Right renal cortex interstitium (tissue), 3 donors: ENCODE results near the gene OR4C12. TPM values are rescaled to one million over a fixed set of nuclear protein-coding genes. Genes with fewer than 3 reads are reported as not detected.
"Not testable (repeated sequence)": the region's sequence is repeated elsewhere in the genome, so short reads cannot be mapped to it uniquely, and the experiment has no call there.

ENCODE experiments used
- DNase-seq, 3 donors: peaks; one replicate each; pipeline ENCODE4 v3.0.0-alpha.2; 2013; ENCODE audit warnings: low read depth in 3 of 3, low spot score in 2 of 3
- polyA plus RNA-seq, 3 donors: library from polyadenylated mRNA; unstranded; fragments of 120-200 nt; gene quantifications; one replicate each; pipeline ENCODE4 v1.2.1, GENCODE V29; 2013; ENCODE audit not compliant: insufficient read length in 3 of 3

OR4C12 gene
- polyA plus RNA-seq, result not detected

DNA sequence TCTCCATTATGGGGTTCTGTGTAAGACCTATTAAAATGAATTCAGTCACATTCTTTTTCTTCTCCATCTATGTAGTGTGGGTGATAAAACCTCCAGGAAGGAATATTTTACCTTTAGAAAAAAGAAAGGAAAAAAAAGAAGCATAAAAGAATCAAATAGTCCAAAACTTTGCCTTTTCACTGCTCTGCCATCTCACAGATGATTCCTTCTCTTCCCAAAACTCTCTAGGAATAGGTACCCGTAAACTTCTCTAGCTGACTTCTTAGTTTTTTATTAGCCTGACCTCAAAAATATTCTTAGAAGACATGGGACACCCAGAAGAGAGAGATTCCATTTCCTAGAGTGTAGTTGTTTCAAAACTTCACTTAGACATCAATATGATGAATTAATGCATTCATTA lies at the start of gene OR4C12:
TSS of gene OR4C12 (minus strand) at position 101 of the 400 bp plus-strand sequence. CDS start at position 67, 34 bp downstream.
- DNase-seq, result not testable (repeated sequence)

DNA sequence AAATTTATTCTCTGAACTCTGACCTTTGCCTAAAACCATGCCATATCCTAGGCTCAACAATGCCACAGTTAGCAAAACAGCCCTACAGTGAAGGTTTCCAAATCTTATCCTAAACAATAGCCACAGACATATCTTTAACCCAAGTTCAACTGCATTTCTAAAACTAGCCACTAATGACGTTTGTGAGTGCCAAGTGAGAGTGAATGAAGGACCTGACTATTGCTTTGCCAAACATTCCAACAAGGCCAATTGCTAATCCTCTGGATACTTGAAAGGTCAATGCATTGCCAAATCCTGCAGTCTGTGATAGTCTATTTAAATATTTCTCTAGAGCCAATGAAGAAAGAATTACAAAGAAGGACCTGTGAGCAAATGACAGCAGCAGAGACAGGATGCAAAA lies 47.9 kb upstream of the OR4C12 start:
- no peak for DNase-seq

DNA sequence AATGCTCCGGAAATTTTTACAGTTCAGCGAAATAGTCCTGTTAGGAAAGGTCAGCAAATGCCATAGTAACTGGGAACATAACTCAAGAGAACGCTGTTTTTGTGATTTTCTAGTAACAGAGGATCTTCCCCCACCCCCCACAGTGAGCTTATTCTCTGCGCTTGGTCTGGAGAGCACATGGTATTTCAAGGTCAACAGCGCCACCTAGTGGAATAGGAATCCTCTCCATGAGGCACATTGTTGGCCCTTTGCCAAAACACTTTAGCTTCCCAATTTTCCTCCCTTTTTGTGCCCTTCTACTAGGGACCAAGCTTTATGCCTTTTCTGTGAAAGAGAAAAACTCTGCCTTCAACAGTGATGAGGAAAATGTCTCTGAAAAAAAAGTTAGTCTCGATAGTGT lies 13.2 kb upstream of the OR4C12 start:
- DNase-seq, result no peak

DNA sequence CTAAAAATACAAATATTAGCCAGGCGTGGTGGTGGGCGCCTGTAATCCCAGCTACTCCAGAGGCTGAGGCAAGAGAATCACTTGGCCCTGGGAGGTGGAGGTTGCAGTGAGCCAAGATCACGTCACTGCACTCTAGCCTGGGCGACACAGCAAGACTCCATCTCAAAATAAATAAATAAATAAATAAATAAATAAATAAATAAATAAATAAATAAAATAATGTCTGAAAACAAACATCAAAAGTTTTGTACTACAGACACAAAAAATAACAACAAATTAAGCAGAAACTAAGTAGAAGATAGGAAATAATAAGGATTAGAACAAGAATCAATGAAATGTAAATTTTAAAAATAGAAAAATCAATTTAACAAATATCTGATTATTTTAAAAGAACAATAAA lies 8.9 kb downstream of the OR4C12 start:
- not testable (repeated sequence) for DNase-seq

DNA sequence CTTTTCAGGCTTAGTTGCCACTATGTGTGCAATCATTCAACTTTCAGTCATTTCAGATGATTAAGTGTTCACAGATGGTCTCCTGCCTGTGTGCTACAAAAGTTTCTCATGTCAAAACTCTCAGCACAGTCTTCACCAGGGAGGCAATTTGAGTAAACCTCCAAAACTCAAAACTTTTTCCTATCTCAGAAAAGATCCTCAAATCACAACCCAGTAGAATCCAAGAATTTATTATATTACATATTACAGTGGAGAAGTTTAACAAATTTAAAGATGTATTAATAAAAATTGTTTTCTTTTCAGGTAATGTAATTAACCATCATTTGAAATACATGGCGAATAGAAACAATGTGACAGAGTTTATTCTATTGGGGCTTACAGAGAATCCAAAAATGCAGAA lies 30.2 kb downstream of the OR4C12 start, which contains the start of gene OR4C13:
TSS of gene OR4C13 (plus strand) at position 301 of the 400 bp plus-strand sequence. CDS start at position 333, 32 bp downstream.
- DNase-seq, result no peak

DNA sequence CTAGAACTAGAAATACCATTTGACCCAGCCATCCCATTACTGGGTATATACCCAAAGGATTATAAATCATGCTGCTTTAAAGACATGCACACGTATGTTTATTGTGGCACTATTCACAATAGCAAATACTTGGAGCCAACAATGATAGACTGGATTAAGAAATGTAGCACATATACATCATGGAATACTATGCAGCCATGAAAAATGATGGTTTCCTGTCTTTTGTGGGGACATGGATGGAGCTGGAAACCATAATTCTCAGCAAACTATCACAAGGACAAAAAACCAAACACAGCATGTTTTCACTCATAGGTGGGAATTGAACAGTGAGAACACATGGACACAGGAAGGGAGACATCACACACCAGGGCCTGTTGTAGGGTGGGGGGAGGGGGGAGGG lies 33.6 kb downstream of the OR4C12 start:
- DNase-seq, result not testable (repeated sequence)

Other genes with a start within 250 kb of the OR4C12 start
- not detected for gene OR4C13, start 30.1 kb downstream of the OR4C12 start, polyA plus RNA-seq
- gene OR4C45, start 50.3 kb upstream of the OR4C12 start, polyA plus RNA-seq, result not detected